Testis (tissue), 2 donors: Measurements from ENCODE around the gene ELAC2.

ENCODE experiments used
- POLR2A ChIP-seq: fragments of 450-650 bp; IDR thresholded peaks from one replicate; pipeline ENCODE4 v1.6.1; 2017; ENCODE audit warnings: antibody characterized with exemption, mild to moderate bottlenecking, moderate library complexity
- TF ChIP-seq, protein P1 (sequence below), 3 experiments: fragments of 450-650 bp in 2 of 3; fragments of 200-600 bp in 1 of 3; sonication (generic) in 1 of 3; IDR thresholded peaks; one replicate each; pipeline ENCODE4 v1.5.1; 2016 to 2019; ENCODE audit warnings: antibody characterized with exemption in 3 of 3, mild to moderate bottlenecking in 2 of 3, moderate library complexity in 1 of 3

DNA sequence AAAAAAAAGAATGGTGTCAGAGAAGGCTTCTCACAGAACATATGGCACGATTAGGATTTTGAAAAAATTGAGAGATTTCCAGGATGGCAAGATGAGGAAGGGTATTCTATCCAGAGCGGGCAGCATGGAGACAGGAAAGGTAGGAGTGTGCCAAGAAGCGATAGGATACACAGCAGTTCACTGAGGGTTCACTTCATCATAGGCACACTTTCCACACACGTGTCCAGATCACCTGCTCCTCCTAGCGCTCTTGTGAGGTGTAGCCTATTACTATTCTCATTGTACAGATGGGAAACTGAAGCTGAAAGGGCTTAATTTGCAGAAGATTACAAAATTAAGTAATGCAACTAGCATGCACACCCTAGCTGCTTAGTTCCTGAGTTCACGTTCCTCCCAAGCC lies 6.2 kb upstream of the ELAC2 start:
- TF ChIP-seq, protein P1, sequence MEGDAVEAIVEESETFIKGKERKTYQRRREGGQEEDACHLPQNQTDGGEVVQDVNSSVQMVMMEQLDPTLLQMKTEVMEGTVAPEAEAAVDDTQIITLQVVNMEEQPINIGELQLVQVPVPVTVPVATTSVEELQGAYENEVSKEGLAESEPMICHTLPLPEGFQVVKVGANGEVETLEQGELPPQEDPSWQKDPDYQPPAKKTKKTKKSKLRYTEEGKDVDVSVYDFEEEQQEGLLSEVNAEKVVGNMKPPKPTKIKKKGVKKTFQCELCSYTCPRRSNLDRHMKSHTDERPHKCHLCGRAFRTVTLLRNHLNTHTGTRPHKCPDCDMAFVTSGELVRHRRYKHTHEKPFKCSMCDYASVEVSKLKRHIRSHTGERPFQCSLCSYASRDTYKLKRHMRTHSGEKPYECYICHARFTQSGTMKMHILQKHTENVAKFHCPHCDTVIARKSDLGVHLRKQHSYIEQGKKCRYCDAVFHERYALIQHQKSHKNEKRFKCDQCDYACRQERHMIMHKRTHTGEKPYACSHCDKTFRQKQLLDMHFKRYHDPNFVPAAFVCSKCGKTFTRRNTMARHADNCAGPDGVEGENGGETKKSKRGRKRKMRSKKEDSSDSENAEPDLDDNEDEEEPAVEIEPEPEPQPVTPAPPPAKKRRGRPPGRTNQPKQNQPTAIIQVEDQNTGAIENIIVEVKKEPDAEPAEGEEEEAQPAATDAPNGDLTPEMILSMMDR (IDR thresholded peaks at IDR 0.05): no peak
- no peak for TF ChIP-seq POLR2A
